NCI-H345 treated with DMSO at 0.1 percent for 48 hours (cell line): ENCODE results near the gene FAM184A.

Experiments
- DNase-seq: peaks from one replicate; lab custom pipeline; 2025; ENCODE audit not compliant: unreplicated experiment; lab: John Stamatoyannopoulos, UW

Gene FAM184A

DNA sequence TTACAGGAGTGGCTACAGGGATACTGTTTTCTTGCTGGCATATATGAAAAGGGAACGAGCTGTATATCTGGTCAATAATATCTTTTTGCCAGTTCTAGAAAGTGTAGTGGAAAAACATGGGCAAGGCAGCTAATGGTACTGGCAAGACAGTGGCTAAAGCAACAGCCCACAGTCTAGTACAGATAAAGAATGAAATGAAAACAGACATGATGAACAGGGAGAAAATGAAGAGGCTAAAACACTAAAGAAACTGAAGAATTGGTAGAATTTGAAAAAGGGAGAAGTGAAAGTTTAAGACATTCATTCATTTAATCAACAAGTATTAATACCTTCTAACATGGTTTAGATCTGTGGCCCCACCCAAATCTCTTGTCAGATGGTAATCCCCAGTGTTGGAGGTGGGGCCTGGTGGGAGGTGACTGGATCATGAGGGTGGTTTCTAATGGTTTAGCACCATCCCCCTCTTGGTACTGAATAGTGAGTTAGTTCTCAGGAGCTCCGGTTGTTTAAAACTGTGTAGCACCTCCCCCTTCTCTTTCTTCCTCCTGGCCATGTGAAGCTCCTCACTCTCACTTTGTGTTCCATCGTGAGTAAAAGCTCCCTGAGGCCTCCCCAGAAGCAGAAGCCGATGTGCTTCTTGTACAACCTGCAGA is 18.1 kb downstream of the FAM184A start:
- no peak for DNase-seq

- DNase-seq, result no peak
Measured at GRCh38 chr6:119055069-119055468, 23.4 kb downstream of the FAM184A start.

DNA sequence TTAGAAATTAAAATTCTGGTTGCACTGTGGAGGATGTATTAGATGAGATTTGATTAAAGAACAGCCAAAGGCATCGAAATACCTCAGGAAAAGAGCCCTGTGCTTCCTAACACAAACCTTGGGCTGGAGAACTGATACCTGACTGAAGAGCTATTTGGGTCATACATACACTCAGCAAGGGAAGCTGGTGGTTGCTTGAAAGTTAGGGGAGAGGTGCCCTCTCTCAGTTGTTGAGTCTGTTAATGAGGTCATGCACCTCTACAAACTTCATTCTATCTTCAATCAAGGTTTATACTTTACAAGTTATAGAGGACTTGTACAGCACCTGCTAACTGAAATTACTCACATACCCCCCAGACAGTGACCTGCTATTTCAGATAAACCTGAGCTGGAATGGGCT is 25.5 kb downstream of the FAM184A start:
- DNase-seq, result no peak

- no peak for DNase-seq
Measured at GRCh38 chr6:119052292-119052889, 26.1 kb downstream of the FAM184A start.

DNA sequence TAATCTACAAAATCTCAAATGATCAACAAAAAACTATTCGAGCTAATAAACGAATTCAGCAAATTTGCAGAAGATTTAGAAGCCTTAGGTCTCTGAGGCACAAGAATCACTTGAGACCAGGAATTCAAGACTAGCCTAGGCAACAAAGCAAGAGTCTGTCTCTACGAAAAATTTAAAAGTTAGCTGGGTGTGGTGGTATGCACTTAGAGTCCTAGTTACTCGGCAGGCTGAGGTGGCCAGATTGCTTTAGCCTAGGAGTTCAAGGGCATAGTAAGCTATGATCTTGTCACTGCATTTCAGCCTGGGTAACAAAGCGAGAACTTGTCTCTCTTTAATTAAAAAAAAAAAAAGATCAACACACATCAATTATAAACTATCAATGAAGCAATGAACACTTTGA is 34.2 kb downstream of the FAM184A start:
- no peak for DNase-seq

GRCh38 chr6:119043783-119044182 is 34.7 kb downstream of the FAM184A start:
- no peak for DNase-seq

DNA sequence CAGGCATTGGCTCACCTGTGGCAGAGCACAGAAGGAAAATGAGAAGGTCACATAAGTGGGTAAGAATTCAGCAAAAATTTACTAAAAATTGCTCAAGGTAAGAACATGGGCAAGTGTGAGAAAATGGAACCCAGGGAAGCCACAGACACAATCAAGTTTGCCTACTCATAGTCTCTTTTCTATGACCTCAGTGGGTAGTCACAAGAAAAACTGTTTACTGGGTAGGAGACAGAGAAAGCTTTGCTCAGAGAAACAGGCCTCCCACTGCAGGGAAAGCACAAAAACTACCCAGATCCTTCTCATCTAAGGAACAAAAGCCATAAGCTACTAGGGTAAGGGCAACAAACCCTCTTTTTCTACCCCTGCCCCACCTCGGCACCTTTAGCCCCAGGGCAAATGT is 35.2 kb downstream of the FAM184A start:
- DNase-seq, result no peak

- no peak for DNase-seq
Measured at GRCh38 chr6:119040636-119041035, 37.8 kb downstream of the FAM184A start.

- no peak for DNase-seq
Measured at GRCh38 chr6:119040229-119040628, 38.2 kb downstream of the FAM184A start.

GRCh38 chr6:119037941-119038623 is 40.4 kb downstream of the FAM184A start:
- DNase-seq, result no peak

DNA sequence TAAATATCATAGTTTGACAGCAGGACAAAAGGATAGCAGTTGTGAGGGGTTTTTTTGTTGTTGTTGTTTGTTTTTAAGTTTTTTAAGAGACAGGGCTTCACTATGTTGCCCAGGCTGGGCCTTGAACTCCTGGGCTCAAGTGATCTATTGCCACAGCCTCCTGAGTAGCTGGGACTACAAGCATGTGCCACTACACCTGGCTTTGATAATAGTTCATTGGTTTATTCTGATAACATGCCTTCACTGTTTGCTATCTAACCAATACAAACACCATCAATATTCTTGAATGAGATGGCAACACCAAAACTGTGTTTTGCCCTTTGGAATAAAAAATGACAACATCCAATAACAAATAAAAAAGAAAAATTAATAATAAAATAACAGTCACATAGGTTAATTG is 41.2 kb downstream of the FAM184A start:
- DNase-seq, result no peak

- DNase-seq, result no peak
Measured at GRCh38 chr6:119036081-119036480, 42.4 kb downstream of the FAM184A start.

DNA sequence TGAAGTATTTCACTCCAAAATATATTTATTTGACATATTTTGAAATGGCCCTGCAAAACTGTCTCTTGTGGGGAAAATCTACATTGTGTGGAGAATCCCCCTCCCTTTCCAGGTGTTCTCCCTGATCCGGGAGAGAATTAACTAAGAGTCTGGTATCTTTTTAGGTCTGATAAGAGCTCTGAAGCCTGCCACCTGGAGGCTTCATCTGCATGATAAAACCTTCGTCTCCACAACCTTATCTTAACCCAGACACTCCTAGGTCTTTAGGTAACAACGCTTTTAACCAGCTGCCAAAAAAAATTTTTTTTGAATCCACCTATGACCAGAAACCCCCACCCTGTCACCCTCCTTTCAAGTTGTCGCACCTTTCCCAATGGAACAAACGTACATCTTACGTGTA is 43.0 kb downstream of the FAM184A start:
- no peak for DNase-seq

DNA sequence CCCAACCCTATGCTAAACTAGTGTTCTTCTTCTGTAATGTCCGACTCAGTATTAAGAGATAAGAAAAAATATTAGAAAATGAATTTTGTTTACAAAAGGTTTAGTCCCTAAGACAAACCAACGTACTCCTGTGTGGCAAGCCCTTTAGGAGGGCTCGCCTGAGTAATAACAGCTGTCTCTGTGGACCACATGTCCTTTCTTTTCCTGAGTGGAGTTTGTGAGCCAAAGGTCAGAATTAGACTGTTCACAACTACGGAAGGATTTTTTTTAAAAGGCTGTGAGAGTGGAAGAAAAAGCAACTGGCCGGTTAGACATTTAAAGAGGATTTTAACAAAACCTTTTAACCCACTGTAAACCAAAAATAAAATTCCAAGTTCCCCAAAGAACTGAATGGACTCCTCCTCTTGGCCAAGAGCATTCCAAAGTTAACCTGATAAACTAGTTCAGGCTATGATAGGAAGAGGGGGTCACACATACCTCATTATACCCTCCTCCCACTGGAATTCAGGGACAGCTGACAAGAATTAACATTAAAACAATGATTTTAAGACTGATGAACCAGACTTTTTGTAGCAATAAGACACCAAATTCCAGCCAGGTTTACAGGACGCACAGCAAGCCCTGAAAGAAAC is 43.5 kb downstream of the FAM184A start:
- no peak for DNase-seq

GRCh38 chr6:119032428-119032827 is 46.0 kb downstream of the FAM184A start:
- no peak for DNase-seq

DNA sequence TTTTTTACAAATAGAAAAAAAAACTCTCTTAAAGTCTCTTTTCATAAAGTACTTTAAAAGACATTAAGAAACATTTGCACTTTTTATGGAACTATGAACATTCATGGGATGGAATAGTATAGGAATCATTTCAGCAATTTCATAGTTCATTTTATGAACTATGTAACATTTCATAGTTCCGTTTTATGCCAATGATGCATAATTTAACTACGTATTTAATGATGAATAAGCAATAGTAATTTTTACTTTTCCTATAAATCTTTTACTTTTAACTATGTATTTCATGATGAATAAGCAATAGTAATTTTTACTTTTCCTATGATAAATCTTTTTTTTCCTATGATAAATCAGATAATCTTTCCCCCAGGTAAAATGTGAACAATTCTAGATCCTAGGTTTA is 47.7 kb downstream of the FAM184A start:
- no peak for DNase-seq

- no peak for DNase-seq
Measured at GRCh38 chr6:119028091-119028490, 50.4 kb downstream of the FAM184A start.

DNA sequence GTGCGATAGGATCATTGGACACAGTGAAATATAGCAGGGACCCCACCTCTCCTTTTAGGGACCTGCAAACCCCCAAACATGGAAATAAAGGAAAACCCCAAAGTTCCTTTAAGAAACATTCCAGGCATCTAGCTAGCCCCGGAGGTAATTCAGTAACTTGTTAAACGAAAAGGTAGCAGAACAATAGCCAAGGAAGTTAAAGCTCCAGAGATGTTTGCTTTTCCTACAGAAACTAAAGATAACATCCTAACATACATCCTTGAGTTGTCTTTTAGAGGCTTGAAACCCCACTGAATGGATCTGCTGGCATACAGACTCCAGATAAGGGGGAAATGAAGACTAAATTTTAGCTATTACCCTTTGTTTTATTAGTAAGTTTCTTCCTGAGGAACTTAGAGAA is 51.0 kb downstream of the FAM184A start:
- DNase-seq, result no peak

DNA sequence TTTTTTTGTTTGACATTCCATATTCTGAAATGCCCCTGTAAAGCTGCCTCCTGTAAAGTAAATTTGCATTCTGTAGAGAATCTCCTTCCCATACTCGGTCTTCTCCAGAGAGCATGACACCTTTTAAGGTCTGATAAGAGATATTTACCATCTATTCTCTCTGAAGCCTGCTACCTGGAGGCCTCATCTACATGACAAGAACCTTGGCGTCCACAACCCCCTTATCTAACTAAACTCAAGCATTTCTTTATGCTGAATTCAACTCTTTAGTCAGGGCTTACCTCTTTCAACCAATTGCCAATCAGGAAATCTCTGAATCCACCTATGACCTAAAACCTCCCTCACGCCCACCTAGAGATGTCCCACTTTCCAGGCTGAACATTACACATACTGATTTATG is 51.6 kb downstream of the FAM184A start:
- no peak for DNase-seq

GRCh38 chr6:119025793-119026192 is 52.7 kb downstream of the FAM184A start:
- no peak for DNase-seq

GRCh38 chr6:119024111-119024510 is 54.4 kb downstream of the FAM184A start:
- no peak for DNase-seq

- DNase-seq, result no peak
Measured at GRCh38 chr6:119022796-119023195, 55.7 kb downstream of the FAM184A start.
